Stimulated activated CD4-positive, alpha-beta T cell treated with anti-CD3 and anti-CD28 coated beads, Interleukin-1b, Interleukin-23, amount 100 ng/mL, for 4 hours (primary cell): ENCODE results near the gene PDCL2.

Experiments
- DNase-seq, 2 donors: peaks; one replicate each; pipeline ENCODE4 v3.0.0-alpha.2; 2020; ENCODE audit warnings: low read depth in 2 of 2

The PDCL2 gene

GRCh38 chr4:55539658-55540057 lies 52.4 kb downstream of the PDCL2 start:
- no peak for DNase-seq

GRCh38 chr4:55538531-55538930 lies 53.5 kb downstream of the PDCL2 start:
- no peak for DNase-seq

DNA sequence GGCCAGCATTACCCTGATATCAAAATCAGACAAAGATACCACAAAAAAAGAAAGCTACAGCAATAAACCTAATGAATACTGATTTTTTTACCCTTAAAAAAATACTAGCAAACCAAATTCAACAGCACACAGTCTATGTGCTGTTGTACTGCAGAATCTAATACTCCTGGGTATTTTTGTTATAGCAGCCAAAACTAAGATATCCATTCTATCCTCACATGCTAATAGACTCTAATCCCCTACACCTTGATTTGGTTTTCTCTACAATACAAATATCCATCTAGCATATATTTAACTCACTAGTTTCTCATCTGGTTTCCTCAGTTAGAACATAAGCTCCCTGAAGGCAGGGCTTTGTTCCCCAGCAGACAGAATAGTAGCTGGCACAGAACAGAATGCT lies 57.7 kb downstream of the PDCL2 start:
- DNase-seq: no peak

GRCh38 chr4:55530691-55531090 lies 61.4 kb downstream of the PDCL2 start:
- DNase-seq: no peak

DNA sequence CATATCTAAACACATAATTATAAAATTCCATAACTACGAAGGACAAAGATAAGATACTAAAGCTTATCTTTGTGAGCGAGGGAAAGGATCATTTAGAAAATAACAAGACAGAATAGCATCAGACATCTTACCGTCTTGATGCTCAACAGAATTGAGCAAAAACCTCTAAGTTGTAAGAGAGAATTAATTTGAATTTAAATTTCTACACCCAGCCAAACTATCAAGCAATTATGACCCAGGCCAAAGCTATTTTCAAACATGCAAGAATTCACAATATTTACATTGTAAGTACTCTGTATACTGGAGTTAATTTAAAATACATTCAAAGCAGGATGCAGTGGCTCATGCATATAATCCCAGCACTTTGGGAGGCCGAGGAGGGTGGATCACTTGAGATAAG lies 61.9 kb downstream of the PDCL2 start:
- DNase-seq: no peak

DNA sequence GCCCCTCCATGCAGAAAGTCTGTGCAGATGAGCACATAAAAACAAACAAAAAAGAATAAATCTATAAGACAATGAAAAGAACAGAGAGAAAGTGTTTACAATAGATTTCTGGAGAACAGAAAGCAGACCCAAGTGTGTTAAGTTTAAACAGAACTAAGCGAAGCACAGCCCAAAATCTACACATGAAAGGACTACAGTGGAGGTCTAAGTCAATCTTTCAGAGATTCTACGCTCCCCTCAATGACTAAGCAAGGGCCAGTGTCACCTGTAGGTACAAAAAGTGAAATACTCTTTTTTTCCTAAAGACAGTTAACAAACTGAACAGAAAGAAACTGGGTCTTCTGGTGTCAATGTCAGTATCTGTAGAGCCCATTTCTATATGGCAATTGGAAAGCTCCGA lies 63.6 kb downstream of the PDCL2 start:
- DNase-seq: no peak

DNA sequence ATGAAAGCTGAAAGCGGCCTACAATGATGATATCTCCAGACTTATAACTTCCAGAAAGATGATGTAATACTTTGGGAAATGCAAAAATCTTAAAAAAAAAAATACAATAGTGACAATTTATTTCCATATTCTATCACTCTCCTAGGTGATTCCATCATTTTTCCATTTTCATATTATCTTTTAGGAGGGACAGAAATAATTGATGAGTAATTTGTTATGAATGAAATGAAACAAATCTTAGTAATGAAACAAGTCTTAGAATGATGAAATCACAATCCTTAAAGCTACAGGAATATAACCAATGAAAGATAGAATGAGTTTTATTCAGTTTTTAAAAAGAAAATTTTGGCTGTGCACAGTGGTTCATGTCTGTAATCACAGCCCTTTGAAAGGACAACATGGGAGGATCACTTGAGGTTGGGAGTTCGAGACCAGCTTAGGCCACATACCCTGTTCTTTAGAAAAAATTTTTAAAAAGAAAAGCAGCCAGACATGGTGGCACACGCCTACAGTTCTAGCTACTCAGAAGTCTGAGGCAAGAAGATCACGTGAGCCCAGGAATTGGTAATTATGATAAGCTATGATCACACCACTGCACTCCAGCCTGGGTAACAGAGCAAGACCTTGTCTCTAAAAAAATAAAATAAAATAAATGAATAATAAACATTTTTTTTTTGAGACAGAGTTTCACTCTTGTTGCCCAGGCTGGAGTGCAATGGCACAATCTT lies 67.0 kb downstream of the PDCL2 start:
- no peak for DNase-seq

GRCh38 chr4:55518442-55518841 lies 73.6 kb downstream of the PDCL2 start:
- no peak for DNase-seq

DNA sequence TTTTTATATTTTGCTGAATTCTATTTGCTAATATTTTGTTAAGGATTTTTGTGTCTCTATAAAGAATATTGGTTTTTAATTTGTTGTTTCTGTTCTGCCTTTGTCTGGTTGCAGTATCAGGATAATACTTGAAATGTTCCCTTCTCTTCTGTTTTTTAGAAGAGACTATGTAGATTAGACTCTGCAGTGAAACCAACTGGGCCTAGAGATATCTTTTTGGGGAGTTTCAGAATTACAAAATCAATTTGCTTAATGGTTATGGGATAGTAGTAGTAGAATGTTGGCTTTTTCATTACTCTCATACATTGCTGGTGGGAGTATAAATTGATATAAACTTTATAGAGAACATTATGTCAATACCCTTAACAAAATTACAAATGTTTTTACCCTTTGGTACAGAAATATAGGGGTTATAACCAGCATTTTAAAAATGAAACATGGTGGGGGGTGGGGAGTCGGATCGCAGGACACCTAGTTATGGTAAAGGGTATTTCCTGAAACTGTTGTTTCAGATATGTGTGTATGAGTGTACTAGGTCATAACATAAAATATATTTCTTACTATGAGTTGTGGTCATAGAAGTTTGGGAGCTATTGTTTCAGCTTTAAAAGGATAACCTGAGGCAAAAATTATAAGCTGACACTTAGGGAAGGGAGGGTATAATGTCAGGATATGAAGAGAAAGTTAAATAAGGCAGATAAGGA lies 74.4 kb downstream of the PDCL2 start:
- no peak for DNase-seq

- DNase-seq: no peak
Observed at GRCh38 chr4:55512922-55513571, 79.0 kb downstream of the PDCL2 start.

DNA sequence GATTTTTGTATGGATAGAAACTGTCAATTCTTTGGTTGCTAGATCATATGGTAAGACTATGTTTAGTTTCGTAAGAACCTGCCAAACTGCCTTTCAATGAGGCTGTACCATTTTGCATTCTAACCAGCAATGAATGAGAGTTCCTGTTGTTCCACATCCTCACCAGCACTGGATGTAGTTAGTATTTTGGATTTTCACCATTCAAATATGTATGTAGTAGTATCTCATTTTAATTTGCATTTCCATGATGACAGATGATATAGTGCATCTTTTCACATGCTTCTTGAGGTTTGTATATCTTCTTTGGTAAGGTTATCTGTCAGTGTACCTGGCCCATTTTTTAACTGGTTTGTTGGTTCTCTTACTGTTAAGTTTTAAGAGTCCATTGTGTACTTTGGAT lies 80.0 kb downstream of the PDCL2 start:
- no peak for DNase-seq

GRCh38 chr4:55510685-55511084 lies 81.4 kb downstream of the PDCL2 start:
- DNase-seq: no peak

GRCh38 chr4:55509266-55509665 lies 82.8 kb downstream of the PDCL2 start:
- no peak for DNase-seq

DNA sequence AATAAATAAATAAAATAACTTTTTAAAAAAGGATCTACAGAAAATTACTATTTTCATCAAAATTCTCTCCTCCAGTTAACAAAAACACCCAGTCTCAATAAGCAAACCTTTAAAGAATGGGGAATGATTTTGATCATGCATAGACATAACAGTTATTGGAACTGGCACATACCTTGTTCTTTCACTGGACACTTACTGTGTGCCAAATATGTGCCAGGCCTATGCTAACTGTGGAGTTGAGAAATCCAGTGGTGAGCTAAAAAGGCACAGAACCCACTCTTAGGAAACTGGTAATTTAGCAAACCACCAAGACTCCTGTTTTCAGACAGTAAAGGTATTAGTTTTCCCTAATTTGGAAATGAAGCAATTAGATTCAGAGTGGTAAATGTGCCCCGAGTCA lies 84.4 kb downstream of the PDCL2 start:
- no peak for DNase-seq
